HG02938 (cell line): ENCODE measurements around the gene PASD1.
"Not testable (repeated sequence)": the region's sequence is repeated elsewhere in the genome, so short reads cannot be mapped to it uniquely, and the experiment has no call there.

Experiments used
- ATAC-seq: cut with Tn5 transposase; IDR thresholded peaks from one replicate; pipeline ENCODE4 v1.9.1; 2021; ENCODE audit warnings: mild to moderate bottlenecking, moderate library complexity; ENCODE audit not compliant: unreplicated experiment

Gene PASD1, protein sequence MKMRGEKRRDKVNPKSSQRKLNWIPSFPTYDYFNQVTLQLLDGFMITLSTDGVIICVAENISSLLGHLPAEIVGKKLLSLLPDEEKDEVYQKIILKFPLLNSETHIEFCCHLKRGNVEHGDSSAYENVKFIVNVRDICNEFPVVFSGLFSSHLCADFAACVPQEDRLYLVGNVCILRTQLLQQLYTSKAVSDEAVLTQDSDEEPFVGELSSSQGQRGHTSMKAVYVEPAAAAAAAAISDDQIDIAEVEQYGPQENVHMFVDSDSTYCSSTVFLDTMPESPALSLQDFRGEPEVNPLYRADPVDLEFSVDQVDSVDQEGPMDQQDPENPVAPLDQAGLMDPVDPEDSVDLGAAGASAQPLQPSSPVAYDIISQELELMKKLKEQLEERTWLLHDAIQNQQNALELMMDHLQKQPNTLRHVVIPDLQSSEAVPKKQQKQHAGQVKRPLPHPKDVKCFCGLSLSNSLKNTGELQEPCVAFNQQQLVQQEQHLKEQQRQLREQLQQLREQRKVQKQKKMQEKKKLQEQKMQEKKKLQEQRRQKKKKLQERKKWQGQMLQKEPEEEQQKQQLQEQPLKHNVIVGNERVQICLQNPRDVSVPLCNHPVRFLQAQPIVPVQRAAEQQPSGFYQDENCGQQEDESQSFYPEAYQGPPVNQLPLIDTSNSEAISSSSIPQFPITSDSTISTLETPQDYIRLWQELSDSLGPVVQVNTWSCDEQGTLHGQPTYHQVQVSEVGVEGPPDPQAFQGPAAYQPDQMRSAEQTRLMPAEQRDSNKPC

DNA sequence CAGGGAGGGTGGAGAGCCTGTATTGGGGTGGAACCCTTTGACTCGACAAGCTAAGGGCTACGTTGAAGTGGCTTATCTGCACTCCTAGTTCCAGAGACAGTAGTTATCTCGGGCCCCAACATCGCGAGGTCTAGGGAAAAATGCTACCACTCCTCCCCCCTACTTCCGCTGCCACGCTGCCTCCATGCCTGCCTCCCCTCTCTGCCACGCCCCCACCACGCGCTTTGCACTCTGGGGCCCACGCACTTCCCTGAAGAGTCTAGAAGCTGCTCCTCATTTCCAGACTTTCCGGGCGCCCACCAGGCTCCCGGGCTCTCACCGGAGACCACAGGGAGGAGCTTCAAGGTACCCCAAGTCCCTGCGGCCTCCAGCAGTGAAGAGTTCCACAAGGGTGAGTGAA, at the start of gene PASD1:
Gene PASD1 (plus strand): TSS at position 227 of the 400 bp plus-strand sequence. CDS start 37,879 bp downstream, outside the sequence.
- ATAC-seq = no peak

DNA sequence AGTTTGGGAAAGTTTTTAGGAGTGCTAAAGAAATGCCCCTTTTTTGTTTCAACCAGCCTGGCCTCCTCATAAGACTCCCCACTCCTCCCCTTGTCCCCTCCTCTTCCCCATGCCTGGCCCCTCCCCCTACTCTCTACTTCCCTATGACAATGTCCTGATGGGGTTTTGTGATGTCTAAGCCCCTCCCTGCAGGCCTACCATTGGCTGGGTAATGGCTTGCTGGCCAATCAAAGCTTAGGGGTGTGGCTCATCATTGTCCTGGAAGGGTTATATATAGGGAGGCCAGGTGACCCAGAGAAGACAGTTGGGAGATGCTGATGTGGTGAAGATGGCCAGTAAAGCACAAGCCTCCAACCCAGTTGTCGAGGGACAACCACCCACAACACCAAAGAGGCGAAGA, 48.2 kb upstream of the PASD1 start:
- no peak for ATAC-seq

- ATAC-seq = no peak
These were observed 46.8 kb upstream of the PASD1 start for GRCh38 chrX:151516538-151517187.

DNA sequence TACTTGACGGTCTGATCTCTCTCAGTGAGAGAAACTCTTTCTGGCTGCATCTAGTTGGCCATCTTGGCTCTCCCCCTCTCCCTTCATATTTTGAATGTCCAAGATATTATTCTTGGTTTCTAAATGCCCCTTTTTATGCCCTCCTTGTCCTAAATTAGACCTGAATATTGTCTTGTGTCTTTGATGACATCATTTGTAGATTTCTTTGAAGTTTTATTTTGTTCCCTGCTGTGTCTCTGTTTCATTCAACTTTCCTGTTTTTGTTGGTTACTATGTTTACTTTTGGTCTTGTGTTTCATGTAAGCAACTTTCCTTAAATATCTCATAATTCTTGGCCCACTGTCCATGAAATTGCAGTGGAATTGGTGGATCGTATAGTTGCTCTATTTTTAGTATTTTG, 46.1 kb upstream of the PASD1 start:
- ATAC-seq = no peak

- no peak for ATAC-seq
These were observed 40.1 kb upstream of the PASD1 start for GRCh38 chrX:151523351-151523750.

GRCh38 chrX:151536571-151536970, 26.9 kb upstream of the PASD1 start:
- no peak for ATAC-seq

GRCh38 chrX:151537572-151537971, 25.9 kb upstream of the PASD1 start:
- no peak for ATAC-seq

DNA sequence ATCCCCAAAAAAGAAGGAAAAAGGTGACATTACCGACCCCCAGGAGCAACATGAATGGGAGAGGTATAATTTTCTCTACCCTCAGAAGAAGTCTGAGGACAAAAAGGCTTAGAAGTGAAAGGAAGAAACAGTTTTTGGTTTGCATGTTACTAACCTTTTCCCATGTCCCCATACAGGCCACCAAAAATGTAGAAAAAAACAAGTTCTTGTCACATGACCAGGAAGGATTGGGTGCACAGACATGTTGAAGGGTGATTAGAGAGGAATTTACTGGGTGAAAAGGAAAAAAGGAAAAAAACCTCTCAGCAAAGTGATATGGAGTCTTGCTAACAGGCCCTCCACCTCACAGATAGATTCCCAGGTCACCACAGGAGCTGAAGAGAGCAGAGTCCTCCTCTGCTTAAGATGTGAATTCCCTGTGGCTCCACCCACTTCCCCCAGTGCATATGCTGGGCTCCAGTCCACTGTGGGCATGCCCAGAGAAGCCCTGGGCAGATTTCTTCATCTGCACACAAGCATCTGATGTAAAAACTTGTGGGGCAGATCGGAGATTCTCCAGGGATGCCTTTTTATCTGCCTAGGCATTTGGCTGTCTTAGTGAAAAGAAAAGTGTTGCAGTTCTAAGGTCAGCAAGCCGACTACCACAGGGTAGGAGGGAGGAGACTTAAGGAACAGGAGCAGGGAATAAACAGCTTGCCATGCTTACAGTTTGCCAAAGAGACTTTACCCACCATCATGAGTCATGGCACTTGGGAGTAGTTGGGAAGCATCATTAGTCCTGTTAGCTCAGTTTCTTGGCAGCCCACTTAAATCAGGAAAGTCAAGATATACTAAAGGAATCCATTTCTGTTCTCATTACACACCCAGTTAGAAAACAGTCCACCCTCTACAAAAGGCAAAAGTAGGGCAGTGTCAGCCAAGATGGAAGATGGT, 25.0 kb upstream of the PASD1 start:
- no peak for ATAC-seq

DNA sequence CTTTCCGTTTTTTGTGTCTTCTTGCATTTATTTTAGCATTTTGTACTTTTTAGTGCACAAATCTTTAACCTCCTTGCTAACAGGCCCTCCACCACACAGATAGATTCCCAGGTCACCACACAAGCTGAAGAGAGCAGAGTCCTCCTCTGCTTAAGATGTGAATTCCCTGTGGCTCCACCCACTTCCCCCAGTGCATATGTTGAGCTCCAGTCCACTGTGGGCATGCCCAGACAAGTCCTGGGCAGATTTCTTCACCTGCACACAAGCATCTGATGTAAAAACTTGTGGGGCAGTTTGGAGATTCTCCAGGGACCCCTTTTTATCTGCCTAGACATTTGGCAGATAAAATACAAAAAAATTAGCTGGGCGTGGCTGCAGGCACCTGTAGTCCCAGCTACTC, 19.8 kb upstream of the PASD1 start:
- ATAC-seq = peak; percentile 65

GRCh38 chrX:151546226-151546625, 17.2 kb upstream of the PASD1 start:
- ATAC-seq = not testable (repeated sequence)

GRCh38 chrX:151551176-151551575, 12.3 kb upstream of the PASD1 start:
- ATAC-seq = not testable (repeated sequence)

DNA sequence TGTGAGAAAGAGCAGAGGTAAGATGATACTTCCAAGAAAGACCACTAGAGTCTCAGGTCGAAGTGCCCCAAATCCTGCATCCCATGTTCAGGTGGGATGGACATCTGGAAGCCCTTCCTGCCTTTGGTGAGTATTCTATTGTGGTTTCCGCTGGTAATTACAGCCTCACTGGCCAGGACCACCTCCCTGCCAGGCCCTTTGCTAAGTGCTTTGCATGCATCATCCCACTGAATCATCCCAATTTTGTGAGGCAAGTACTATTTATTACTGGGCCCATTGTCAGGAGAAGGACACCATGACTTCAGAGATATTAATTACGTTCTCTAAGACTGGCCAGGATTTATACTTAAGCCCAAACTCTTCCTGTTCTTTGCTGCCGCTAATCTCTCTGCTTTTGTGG, 10.7 kb upstream of the PASD1 start:
- ATAC-seq = no peak

GRCh38 chrX:151555301-151555700, 8.2 kb upstream of the PASD1 start:
- not testable (repeated sequence) for ATAC-seq

- ATAC-seq = not testable (repeated sequence)
These were observed 990 bp upstream of the PASD1 start for GRCh38 chrX:151562485-151562884.

DNA sequence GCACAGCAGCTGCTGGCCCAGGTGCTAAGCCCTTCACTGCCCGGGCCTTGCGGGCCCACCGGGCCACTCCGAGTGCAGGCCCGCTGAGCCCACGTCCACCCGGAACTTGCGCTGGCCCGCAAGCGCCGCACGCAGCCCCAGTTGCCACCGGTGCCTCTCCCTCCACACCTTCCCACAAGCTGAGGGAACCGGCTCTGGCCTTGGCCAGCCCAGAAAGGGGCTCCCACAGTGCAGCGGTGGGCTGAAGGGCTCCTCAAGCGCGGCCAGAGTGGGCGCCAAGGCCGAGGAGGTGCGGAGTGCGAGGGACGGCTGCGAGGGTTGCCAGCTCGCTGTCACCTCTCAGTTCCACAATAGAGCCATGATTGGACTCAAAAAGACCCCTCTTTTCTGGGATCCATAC, 472 bp upstream of the PASD1 start:
- not testable (repeated sequence) for ATAC-seq

GRCh38 chrX:151564035-151564434, 560 bp downstream of the PASD1 start:
- ATAC-seq = no peak

DNA sequence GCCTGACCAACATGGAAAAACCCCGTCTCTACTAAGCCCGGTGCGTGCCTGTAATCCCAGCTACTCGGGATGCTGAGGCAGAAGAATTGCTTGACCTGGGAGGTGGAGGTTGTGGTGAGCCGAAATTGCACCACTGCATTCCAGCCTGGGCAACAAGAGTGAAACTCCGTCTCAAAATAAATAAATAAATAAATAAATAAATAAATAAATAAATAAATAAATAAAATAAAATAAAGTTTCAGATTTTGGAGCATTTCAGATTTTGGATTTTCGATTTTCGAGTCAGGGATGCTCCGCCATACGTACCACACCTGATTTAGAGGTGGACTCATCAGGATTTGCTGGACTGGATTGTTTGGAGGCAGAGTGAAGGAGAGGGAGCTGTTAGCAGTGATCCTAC, 3.4 kb downstream of the PASD1 start:
- ATAC-seq = not testable (repeated sequence)

DNA sequence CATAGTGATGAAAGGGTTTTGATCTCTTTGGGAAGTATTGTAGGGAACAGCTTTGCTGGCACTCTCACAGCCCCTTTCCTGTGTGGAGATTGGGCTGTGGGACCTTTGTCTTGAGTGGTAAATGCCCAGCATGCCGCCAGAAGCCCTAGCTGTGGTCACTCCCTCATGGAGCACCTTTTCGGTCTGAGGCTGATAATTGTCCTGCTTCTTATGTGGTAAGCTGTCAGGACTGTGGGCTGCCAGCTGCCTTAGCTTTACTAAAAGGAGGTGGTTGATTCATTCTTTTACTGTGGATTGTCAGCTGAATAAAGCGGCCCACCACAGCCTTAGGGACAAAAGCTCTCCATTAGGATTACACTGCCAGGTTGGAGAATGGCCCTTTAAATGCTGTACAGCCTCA, 7.1 kb downstream of the PASD1 start:
- no peak for ATAC-seq

DNA sequence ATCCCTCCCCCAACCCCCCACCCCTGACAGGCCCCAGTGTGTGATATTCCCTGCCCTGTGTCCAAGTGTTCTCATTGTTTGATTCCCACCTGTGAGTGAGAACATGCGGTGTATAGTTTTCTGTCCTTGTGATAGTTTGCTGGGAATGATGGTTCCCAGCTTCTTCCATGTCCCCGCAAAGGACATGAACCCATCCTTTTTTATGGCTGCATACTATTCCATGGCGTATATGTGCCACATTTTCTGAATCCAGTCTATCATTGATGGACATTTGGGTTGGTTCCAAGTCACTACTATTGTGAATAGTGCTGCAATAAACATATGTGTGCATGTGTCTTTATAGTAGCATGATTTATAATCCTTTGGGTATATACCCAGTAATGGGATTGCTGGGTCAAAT, 29.9 kb downstream of the PASD1 start:
- ATAC-seq = not testable (repeated sequence)

DNA sequence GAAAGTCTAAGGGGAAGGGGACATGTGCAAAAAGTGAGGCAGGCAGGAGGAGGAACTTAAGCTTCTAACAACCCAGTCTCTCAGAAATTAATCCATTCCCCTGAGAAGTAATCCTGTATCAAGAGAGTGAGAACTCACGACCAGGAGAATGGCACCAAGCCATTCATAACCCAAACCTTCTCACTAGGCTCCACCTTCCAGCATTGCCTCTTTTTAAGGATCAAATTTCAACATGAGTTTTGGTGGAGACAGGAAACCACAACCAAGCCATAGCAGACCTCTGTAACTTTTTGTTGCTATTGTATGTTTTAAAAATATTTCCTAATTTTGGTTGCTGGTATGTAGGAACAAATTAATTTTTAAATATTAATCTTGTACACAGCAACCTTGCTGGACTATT, 32.8 kb downstream of the PASD1 start:
- ATAC-seq = no peak
